HG03108 (cell line): Measurements from ENCODE around the gene CCNYL1.
"Not testable (repeated sequence)": the region's sequence is repeated elsewhere in the genome, so short reads cannot be mapped to it uniquely, and the experiment has no call there.

ENCODE experiments used
- ATAC-seq: cut with Tn5 transposase; IDR thresholded peaks from one replicate; pipeline ENCODE4 v1.9.1; 2021; ENCODE audit warnings: moderate library complexity; ENCODE audit not compliant: unreplicated experiment

The CCNYL1 gene

DNA sequence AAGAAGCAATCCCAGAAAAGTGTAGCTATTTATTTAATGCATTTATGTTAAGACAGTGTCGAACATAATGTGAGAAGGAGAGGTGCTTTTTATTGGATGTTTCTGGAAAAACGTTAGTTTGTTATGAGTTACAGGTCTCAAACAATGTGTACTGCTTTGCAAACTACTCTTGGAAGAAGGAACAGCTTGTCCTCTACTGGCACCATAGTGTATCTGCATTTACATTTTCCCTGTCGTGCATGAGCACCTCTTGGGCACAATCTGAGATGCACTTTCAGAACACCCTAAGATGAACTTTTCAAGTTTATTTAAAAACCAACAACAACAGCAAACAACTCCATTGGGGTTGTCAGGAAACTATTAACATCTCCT is 22.8 kb downstream of the CCNYL1 start:
- no peak for ATAC-seq

DNA sequence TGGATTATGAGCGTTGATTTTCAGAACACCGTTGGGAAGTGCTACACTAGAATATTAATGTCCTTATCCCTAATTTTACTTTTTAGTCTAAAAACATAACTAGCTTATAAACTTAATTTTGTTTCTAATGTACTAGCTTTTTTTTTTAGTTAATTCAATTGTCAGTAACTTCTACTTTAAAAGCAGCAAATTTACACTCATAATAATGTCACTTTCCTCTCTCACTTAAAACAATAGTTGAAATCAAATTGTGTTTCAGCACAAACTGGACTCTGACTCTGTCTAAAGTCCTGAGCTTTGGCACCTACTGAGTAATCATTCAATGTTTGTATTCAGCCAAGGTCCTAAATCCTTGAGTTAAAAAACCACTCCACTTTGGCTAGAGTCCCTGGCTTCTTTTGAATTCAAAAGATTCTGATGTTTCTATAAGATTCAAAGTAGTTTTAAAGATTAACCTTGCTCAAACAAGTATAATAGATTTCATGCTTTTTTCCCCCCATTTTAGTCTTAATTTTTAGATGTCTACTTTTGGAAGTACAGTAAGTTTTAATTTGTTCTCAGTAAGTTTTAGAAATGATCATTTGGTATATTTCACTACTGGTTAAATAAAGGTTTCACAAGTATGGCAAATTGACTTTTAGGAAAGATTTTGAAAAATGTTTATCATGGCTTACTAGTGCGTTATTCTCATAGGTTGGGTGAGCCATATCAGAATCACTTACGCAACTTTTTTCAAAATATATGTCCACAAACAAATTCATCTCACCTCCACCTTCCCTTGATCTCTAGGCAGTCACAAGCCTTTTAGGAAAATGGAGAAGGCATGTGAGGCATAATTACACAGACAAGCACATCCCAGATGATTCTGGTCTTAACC is 23.4 kb downstream of the CCNYL1 start:
- ATAC-seq: no peak

DNA sequence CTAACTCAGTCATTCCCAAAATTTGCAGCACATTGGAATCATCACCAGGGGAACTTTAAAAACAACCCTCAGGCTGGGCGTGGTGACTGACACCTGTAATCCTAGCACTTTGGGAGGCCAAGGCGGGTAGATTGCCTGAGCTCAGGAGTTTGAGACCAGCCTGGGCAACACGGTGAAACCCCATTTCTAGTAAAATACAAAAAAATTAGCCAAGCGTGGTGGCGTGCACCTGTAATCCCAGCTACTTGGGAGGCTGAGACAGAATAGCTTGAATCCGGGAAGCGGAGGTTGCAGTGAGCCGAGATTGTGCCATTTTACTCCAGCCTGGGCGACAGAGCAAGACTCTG is 24.0 kb downstream of the CCNYL1 start:
- not testable (repeated sequence) for ATAC-seq

DNA sequence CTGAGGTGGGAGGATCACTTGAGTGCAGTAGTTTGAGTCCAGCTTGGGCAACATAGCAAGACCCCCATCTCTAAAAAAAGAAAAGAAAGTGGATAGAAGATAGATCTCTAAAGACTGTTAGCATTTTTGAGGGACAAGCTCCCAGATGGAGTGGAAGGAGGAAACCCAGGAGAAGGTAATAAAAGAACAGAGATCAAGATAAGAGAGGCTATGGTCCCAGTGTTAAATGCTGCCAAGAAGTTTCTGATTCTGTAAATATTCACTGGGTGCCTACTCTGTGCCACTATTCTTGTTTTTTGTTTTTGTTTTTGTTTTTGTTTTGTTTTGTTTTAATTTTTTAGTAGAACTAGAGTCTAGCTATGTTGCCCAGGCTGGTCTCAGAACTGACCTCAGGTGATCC is 32.1 kb downstream of the CCNYL1 start:
- no peak for ATAC-seq

DNA sequence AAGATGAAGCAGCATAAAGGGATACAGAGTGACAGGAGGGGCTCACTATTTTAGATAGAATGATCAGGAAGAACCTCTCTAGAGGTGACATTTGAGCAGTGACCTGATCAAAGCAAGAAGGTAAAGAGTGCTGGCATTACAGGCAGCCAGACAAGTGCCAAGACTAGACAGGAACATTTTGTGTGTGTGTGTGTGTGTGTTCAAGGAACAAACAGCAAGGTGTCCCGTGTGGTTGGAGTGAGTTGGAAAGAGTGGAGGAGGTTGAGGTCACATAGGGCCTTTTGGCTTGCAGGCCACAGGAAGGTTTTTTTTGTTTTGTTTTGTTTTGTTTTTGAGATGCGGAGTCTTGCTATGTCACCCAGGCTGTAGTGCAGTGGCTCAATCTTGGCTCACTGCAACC is 32.6 kb downstream of the CCNYL1 start:
- ATAC-seq: no peak

DNA sequence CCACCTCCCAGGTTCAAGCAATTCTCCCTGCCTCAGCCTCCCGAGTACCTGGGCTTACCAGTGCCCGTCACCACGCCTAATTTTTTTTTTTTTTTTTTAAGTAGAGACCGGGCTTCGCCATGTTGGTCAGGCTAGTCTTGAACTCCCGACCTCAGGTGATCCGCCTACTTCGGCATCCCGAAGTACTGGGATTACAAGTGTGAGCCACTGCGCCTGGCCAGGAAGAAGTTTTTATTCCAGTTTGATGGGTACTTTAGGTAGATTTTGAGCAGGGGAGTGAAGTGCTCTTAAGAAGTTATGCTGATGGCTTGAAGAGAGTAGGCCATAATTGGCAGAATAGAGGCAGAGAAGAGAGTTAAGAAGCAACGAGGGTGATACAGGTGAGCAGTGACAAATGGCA is 33.0 kb downstream of the CCNYL1 start:
- no peak for ATAC-seq

DNA sequence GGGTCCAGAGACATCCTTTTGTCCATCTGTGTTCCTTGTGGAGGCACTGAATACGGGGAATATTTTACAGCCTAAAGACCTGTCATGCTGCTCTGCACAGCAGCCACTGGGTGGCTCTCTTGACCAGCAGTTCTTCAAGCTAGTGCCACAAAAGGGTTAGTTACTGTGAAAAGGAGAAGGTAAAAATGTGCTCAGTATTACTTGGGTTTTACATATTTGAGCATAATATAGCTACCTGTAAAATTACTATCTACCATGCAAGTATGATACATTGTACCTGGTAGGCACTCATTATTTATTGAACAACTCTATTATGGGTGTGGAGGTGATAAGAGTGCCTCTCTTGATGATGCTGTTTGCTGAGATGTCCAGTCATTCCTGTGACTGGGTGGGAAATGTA is 34.7 kb downstream of the CCNYL1 start:
- ATAC-seq: peak; percentile 76

DNA sequence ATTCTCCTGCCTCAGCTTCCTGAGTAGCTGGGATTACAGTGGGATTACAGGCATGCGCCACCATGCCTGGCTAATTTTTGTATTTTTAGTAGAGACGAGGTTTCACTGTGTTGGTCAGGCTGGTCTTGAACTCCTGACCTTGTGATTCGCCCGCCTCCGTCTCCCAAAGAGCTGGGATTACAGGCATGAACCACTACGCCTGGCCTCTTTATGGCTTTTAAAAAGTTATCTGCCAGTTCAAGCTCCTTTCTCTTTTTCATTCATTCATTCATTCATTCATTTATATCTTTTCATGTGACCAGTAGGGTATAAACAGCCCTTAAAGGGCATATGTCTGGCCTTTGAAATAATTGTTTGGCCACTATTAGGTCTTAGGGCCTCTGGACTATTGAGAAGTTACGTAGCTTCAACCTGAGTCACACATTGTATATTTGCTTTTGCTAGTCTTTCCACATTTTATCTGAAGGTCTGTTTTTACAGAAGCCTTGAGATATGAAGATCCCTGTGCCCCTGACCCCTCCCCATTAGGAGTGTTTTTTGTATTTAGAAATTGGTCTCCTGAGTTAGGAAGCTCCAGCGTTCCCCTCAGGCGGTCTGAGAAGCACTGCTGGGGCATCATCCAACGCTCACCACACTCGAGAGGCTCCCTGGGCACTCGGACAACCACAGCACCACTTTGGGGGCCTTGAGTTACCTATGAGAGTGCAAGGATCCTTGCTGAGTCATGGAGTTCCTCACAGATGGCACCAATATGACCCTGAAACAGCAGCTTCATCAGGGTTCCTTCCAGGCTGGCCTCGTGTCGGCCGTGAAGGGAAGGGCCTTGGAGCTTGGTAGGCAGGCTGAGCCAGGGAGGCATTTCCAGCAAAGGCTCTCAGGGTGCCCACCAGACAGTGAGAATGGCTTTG is 36.5 kb downstream of the CCNYL1 start:
- no peak for ATAC-seq

DNA sequence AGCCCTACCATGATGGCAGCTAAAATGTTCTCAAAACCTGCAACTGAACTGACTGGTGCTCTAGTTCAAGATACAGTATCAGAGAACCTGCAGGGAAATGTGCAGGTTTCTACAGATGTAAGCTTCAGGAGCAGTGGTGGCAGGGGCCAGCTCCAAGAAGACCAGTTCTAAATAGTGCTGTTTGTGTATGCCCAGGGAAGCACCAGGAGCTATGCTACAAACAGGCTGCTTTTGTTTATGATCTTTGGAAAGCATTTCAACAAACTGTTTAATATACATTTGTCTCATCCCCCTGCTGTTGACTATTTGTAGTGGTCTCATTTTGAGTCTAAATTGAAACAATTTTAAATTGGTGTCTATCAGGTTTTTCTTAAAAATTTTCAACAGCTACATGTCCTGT is 37.6 kb downstream of the CCNYL1 start:
- no peak for ATAC-seq

DNA sequence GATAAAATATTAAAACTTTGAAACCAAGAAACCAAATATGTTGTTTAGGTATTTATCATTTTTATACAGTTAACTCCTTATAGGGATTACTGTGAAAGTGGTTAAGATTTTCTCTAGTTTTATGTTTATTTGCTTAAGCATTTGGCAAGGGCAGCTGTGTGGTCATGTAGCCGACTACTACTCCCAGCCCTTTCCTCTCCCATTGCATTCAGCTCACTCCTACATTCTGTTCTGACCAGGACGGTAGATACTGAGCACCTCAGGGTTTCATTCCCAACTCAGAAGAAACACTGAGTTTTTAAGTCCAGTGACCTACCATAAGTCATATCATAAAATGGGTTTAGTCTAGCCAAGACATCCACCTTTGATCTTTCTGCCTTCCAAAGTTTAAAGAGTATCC is 38.4 kb downstream of the CCNYL1 start:
- ATAC-seq: no peak

DNA sequence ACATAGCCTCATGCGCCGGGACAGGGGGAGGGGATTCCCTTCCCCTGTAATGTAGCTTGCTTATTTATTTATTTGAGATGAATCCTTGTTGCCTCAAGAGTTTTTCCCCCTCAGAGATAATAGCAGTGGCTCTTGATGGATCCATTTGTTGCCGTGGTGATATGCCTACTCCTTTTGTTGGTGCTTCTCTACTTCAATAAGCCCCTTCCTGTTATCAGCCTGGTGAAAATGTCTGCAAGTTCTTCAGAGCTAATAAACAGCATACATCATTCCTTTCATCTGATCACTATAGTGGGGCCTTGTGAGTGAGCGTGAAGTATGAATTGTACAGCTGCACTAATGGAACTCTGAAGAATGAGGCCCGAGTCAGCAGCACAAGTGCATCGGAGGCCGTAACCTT is 38.9 kb downstream of the CCNYL1 start:
- no peak for ATAC-seq

DNA sequence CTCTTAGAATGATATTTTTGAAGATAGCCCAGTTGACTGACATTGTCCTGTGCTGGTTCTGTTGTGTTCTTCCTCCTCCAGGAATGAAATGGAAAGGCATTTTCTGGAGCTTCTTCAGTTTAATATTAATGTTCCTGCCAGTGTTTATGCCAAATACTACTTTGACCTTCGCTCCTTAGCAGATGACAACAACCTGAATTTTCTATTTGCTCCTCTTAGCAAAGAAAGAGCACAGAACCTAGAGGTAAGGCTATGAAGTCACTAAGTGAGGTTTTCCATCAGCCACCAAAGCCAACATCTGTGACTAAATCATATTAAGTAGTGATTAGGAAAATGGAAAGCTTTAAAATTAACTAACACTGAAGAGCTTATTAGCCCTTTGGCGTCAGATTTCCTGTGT is 39.4 kb downstream of the CCNYL1 start:
- no peak for ATAC-seq

DNA sequence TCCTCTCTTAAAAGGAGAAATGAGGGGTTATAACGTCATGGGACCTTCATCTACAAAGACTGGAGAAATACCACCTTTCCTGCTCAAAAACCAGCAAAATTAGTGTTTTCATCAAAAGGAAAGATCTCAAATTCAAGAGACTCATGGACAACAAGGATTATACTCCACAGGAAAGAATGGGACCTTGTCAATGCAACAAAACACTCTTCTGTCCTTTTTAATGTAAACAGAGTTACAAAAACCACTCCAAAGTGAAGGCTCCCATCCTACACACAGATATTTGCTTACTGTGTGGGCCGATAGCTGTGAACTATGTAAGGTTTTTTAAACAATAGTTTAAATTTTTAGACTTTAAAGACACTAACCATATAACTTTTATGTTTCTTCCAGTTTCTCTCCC is 42.2 kb downstream of the CCNYL1 start:
- ATAC-seq: not testable (repeated sequence)

DNA sequence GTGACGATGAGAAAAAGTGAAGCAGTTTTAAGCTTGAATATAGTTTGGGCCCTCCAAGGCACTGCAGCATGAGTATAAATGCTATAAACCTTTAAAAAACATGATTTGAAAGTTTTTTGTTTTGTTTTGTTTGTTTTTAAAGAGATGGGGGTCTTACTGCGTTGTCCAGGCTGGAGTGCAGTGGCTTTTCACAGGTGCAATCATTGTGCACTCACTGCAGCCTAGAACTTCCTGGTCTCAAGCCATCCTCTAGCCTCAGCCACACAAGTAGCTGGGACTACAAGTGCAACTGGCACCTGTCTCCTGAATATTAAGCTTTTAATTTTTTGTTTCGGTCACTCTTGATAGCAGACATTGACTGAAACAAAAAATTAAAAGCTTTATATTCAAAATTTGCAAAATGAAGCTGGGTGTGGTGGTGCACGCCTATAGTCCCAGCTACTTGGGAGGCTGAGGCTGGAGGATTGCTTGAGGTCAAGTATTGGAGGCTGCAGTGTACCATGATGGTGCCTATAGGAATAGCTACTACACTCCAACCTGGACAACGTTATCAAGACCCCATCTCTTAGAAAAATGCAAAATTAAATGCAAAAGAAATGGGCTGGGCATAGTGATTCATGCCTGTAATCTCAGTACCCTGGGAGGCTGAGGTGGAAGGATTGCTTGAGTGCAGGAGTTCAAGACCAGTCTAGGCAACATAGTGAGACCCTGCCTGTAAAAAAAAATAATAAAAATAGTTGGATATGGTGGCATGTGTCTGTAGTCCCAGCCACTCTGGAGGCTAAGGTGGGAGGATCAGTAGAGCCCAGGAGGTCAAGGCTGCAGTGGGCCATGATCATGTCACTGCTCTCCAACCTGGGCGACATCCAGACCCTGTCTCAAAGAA is 43.3 kb downstream of the CCNYL1 start:
- no peak for ATAC-seq

DNA sequence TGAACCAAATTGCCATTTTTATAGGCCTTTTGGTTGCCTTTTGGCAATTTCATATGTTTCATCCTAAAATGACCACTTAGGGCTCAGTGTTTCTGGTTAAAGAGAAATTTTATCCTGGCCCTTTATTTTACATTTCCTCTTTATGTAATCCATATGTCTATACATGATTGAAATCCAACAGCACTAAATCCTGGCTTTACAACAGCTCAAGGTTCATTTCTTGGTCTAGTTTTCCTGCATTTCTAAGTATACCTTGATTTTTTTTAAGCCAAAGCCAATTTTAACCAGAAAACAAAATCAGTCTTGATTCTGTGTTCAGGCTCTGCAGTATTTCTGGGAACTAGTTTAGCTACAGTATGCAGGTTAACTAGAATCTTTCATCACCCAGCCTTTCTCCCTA is 46.6 kb downstream of the CCNYL1 start:
- ATAC-seq: no peak

DNA sequence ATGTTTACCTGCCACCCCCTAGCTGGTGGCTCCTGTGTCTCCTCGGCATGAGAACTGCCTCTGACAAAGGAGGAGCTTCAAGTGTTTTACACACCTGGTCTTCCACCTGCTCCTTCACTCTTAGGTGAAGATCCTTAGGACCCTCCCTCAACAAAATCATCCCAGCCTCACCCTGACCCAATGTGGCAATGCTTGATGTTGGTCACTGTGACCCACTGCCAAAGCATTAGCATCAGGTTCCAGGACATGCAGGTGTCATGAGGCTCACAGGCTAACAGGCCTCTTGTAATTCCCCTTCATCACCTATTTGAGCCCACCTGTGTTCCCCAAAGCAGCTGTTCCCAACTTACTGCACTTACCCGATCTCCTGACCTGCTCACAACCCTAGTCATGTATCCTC is 48.5 kb downstream of the CCNYL1 start:
- ATAC-seq: no peak

DNA sequence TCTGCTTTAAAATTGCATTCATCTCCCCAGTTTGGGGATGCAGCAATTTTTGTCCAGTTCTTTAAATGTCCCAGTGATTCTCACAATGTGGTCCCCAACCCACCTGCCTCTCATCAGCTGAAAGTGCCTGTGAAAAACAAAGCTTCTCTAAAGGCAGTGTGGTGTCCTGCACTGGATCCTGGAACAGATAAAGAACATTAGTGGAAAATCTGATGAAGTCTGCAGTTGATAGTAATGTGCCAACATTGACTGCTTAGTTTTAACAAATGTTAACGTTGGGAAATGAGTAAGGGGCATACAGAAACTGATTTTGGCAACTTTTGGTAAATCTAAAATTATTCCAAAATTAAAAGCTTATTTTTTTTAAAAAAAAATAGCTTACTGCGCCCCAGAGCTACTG is 49.0 kb downstream of the CCNYL1 start:
- no peak for ATAC-seq

DNA sequence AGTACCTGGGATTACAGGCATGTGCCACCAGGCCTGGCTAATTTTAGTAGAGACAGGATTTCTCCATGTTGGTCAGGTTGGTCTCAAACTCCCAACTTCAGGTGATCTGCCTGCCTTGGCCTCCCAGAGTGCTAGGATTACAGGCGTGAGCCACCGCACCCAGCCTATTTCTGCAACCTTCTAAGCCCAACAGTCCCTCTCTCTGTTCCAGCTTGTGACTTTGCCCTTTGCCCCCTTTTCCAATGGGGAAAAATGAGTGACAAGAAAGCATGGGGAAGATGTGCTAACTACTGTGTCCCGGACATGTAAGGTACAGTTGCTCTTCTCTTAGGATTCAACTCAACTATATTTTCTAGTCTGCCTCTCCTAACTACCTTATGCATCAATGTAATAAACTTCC is 50.0 kb downstream of the CCNYL1 start:
- not testable (repeated sequence) for ATAC-seq

DNA sequence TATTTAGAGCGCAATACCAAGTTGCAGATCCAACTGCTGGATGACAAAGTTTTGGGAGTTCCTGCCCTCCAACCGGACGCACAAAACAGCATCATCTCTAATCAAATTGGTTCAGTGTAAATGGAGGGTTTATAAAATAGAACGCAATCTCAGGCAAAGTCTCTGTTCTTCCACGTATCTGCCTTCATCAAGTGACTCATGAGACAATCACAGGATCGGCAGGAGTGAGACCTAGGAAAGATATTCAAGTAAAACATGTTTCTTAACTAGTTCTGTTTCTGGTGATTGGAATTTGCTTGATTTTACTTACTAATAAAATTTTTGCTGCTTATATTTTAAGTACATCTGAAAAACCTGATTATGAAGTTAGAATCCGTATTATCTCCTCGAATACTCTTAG is 50.7 kb downstream of the CCNYL1 start:
- no peak for ATAC-seq

DNA sequence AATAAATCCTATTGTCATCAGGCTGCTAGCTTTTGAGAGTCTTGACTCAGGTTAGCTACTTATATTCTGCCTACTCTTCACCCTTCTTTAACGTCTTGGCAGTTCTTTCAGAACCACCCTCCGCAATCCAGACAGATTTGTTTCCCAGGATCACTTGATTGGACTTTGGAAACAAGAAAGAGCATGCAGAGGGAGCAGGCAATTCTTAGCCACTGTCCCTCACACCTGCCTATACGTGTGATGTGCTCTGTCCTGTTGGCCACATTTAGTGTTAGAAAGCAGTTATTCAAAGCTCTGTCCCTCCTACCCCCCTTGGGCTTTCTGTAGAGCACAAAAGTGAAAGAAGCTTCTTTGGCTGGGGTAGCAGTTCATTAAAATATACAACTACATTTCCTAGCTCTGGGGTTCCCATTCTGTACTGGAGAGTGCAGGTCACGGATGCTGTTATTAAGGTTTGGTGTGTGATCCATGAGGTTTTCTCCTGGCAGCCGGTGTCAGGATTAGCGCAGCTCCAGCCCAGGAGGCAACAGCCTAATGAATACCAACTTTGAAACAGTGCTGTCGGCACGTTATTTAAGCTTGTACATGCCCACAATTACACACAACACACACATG is 52.0 kb downstream of the CCNYL1 start:
- no peak for ATAC-seq

DNA sequence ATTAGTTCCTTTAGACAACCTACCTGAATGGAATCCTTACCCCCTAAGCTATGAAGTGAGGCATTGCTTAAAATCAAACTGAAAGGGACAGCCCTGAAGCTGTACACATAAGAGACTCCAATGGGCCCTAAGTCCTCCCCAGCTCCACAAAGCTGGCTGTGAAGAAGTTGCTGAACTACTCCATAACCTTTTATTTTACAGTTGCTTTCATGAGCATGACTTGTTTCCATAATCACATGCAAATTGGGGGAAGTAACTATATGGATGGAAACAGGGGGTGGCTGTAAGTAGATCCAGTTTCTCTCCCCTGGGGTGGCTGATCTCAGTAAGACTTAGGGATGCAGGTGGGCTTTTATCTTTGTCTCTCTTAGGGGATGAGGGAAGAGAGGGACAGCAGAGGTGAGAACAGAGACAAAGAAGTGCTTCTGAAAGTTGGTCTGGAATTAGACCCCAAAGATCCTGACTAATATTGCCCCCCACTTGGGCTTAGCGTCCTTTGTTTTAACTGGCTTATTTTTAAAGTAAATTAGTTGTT is 52.7 kb downstream of the CCNYL1 start:
- no peak for ATAC-seq
